Right atrium auricular region (tissue), 2 donors: ENCODE results near the gene C22orf39. TPM values are rescaled to one million over a fixed set of nuclear protein-coding genes. Genes with fewer than 3 reads are reported as not detected.

ENCODE experiments used
- DNase-seq: peaks from one replicate; pipeline ENCODE4 v3.0.0-alpha.2; 2019; ENCODE audit warnings: low spot score
- H3K27ac ChIP-seq, 2 donors: fragments of 200-600 bp; sonication (generic); 1 replicate in 1 of 2; 2 replicates in 1 of 2; pipeline ENCODE4 v1.5.1; 2016 to 2019
- H3K27me3 ChIP-seq, 2 donors: fragments of 200-600 bp; sonication (generic); one replicate each; pipeline versions ENCODE4 v1.5.1 to v1.6.0; 2017 to 2019
- H3K36me3 ChIP-seq: fragments of 200-600 bp; sonication (generic); one replicate; pipeline ENCODE4 v1.5.1; 2016
- H3K4me1 ChIP-seq, 2 donors: fragments of 200-600 bp; sonication (generic); one replicate each; pipeline versions ENCODE4 v1.5.1 to v1.6.0; 2017 to 2019
- H3K4me3 ChIP-seq, 2 donors: fragments of 200-600 bp; sonication (generic); 1 replicate in 1 of 2; 2 replicates in 1 of 2; pipeline ENCODE4 v1.5.1; 2017 to 2019; ENCODE audit warnings: mild to moderate bottlenecking in 1 of 2, moderate library complexity in 1 of 2
- H3K9me3 ChIP-seq, 2 donors: fragments of 200-600 bp; sonication (generic); one replicate each; pipeline ENCODE4 v1.5.1; 2019
- CTCF ChIP-seq, 2 donors: fragments of 200-600 bp; sonication (generic); IDR thresholded peaks; one replicate each; pipeline ENCODE4 v1.5.1; 2019; ENCODE audit warnings: antibody characterized with exemption in 2 of 2
- total RNA-seq, 2 donors: library from RNA; depleted of rRNA; stranded (reverse); fragments of >200 nt; gene quantifications; one replicate each; pipeline ENCODE4 v1.1.0, GENCODE V29; 2016

Gene C22orf39
- total RNA-seq, 2 donors from 2014 or later: 61.0 to 68.7 TPM

- no peak for DNase-seq
- H3K27ac ChIP-seq: no peak overlapping the region
- H3K4me3 ChIP-seq: no peak overlapping the region
- no peaks in the 10 kb centered on the region for H3K9me3 ChIP-seq
- TF ChIP-seq CTCF (IDR thresholded peaks at IDR 0.05): no peak
- H3K27me3 ChIP-seq: no peaks in the 10 kb centered on the region
- H3K4me1 ChIP-seq: peaks cover 0 to 2% of the 10 kb centered on the region in 2 donors
- H3K36me3 ChIP-seq: peaks cover 79% of the 10 kb centered on the region
Observed at GRCh38 chr22:19472233-19472632, 24.7 kb upstream of the C22orf39 start.

GRCh38 chr22:19471572-19471971 lies 24.1 kb upstream of the C22orf39 start:
- no peak for DNase-seq
- peaks cover 85% of the 10 kb centered on the region for H3K36me3 ChIP-seq
- H3K27me3 ChIP-seq: no peaks in the 10 kb centered on the region
- no peak for TF ChIP-seq CTCF (IDR thresholded peaks at IDR 0.05)
- H3K4me1 ChIP-seq: no peaks in the 10 kb centered on the region
- H3K27ac ChIP-seq: no peak overlapping the region
- no peak overlapping the region for H3K4me3 ChIP-seq
- H3K9me3 ChIP-seq: no peaks in the 10 kb centered on the region

GRCh38 chr22:19470010-19470409 lies 22.5 kb upstream of the C22orf39 start:
- H3K4me3 ChIP-seq: no peak overlapping the region
- H3K27me3 ChIP-seq: no peaks in the 10 kb centered on the region
- TF ChIP-seq CTCF (IDR thresholded peaks at IDR 0.05): no peak
- no peak overlapping the region for H3K27ac ChIP-seq
- peaks cover 95% of the 10 kb centered on the region for H3K36me3 ChIP-seq
- H3K9me3 ChIP-seq: no peaks in the 10 kb centered on the region
- no peaks in the 10 kb centered on the region for H3K4me1 ChIP-seq
- DNase-seq: no peak

GRCh38 chr22:19469421-19469820 lies 21.9 kb upstream of the C22orf39 start:
- no peak for DNase-seq
- H3K4me3 ChIP-seq: no peak overlapping the region
- H3K9me3 ChIP-seq: no peaks in the 10 kb centered on the region
- no peaks in the 10 kb centered on the region for H3K4me1 ChIP-seq
- peaks cover 95% of the 10 kb centered on the region for H3K36me3 ChIP-seq
- no peak for TF ChIP-seq CTCF (IDR thresholded peaks at IDR 0.05)
- H3K27ac ChIP-seq: no peak overlapping the region
- H3K27me3 ChIP-seq: no peaks in the 10 kb centered on the region

- no peak for DNase-seq
- Histone ChIP-seq H3K27me3 (no peaks in the 10 kb centered on the region), H3K36me3 (peaks cover 91% of the 10 kb centered on the region), H3K9me3 (no peaks in the 10 kb centered on the region), H3K4me1 (no peaks in the 10 kb centered on the region), H3K4me3 (no peak overlapping the region), H3K27ac (no peak overlapping the region)
- no peak for TF ChIP-seq CTCF (IDR thresholded peaks at IDR 0.05)
Observed at GRCh38 chr22:19467912-19468311, 20.4 kb upstream of the C22orf39 start.
